ENCODE data around the gene PIBF1. TPM values are rescaled to one million over a fixed set of nuclear protein-coding genes. Genes with fewer than 3 reads are reported as not detected.
A peak's percentile ranks its signal among the peaks of the same experiment; 100 is the strongest.

The PIBF1 gene
- total and polyA plus RNA-seq, 2 of the 4 experiments (the other 2 are of a cell fraction), result 5.1 to 13.3 TPM

DNA sequence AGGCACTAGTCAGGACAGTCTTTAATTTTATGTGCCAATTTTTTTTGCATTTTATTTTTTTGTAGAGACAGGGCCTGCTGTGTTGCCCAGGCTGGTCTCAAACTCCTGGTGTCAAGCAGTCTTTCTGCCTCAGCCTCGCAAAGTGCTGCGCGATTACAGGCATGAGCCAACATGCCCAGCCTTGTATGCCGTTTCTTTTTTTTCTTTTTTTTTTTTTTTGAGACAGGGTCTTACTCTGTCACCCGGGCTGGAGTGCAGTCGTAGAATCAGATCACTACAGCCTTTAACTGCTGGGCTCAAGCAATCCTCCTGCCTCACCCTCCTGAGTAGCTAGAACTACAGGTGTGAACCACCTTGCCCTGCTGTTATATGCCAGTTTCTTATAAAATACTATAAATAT, 27.8 kb upstream of the PIBF1 start:
- no peaks in the 10 kb centered on the region for H3K4me1 ChIP-seq (ENCODE audit: control insufficient read depth, insufficient read depth, low read length)
- H3K4me2 ChIP-seq (ENCODE audit: low read depth, low read length), result no peak overlapping the region
- in situ Hi-C loops (cut with MboI; ENCODE audit: low sequenced_read_pairs), result no loop called here
- no peaks in the 10 kb centered on the region for H3K27me3 ChIP-seq (ENCODE audit: control insufficient read depth, insufficient read depth, low read length)
- H3K79me1 ChIP-seq (ENCODE audit: low read depth in 1 of 2, low read length in 2 of 2), result peaks cover 8 to 21% of the 10 kb centered on the region in 2 experiments; a peak in 3 of 4 replicates
- no peak overlapping the region for H3K4ac ChIP-seq (ENCODE audit: low read depth, low read length)
- H3K9me1 ChIP-seq (ENCODE audit: insufficient read depth, low read length), result no peaks in the 10 kb centered on the region
- H3K18ac ChIP-seq (ENCODE audit: low read depth, low read length), result no peak overlapping the region
- ATAC-seq (ENCODE audit: low read depth) (no peak), DNase-seq (no peak)
- no peak overlapping the region for H3K56ac ChIP-seq (ENCODE audit: extremely low read depth, insufficient read depth, low read length)
- no peak overlapping the region for H3K9ac ChIP-seq (ENCODE audit: low read depth, low read length)
- no peaks in the 10 kb centered on the region for H3K9me3 ChIP-seq (ENCODE audit: control insufficient read depth, insufficient read depth, low read length)
- dilution Hi-C loops (cut with HindIII; ENCODE audit: low sequenced_read_pairs, unreplicated experiment), result no loop called here
- ChIA-PET CTCF (no interaction called here), POLR2A (ENCODE audit: unreplicated experiment) (no interaction called here)
- peak overlapping the region; percentile 23; the same call in 1 of the 2 replicates for H3K27ac ChIP-seq (ENCODE audit: insufficient read depth, low read length)
- no peak overlapping the region for H2AFZ ChIP-seq (replicated peaks; ENCODE audit: low read length, poor library complexity)
- no peak overlapping the region for H2BK15ac ChIP-seq (ENCODE audit: low read depth, low read length)
- no TSS peak for BruUV-seq (replicated peaks)
- H4K8ac ChIP-seq (ENCODE audit: low read depth in 2 of 2, low read length in 2 of 2), result no peak overlapping the region
- H3K23ac ChIP-seq (ENCODE audit: low read depth, low read length), result no peak overlapping the region
- WGBS, 2 experiments (ENCODE audit: extremely low coverage in 2 of 2, insufficient read length in 1 of 2), result 100% methylated on average over 4 of the region's 6 CpGs; no CpG with 5 or more reads in 1 of the 2 experiments
- no peak overlapping the region for H3K14ac ChIP-seq (replicated peaks; ENCODE audit: low read depth, low read length)
- intact Hi-C loops (cut with micrococcal nuclease), result no loop called here
- TF ChIP-seq, protein P1, sequence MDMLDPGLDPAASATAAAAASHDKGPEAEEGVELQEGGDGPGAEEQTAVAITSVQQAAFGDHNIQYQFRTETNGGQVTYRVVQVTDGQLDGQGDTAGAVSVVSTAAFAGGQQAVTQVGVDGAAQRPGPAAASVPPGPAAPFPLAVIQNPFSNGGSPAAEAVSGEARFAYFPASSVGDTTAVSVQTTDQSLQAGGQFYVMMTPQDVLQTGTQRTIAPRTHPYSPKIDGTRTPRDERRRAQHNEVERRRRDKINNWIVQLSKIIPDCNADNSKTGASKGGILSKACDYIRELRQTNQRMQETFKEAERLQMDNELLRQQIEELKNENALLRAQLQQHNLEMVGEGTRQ (IDR thresholded peaks at IDR 0.05; ENCODE audit: low read depth, low read length), result no peak
- TF ChIP-seq MAZ (IDR thresholded peaks at IDR 0.05; ENCODE audit: borderline replicate concordance, low read depth, low read length), result no peak
- TF ChIP-seq MAFK (IDR thresholded peaks at IDR 0.05; ENCODE audit: low read depth, low read length), result no peak
- no peak for TF ChIP-seq BHLHE40 (IDR thresholded peaks at IDR 0.05; ENCODE audit: low read depth, low read length)
- no peak for TF ChIP-seq CEBPB (IDR thresholded peaks at IDR 0.05; ENCODE audit: low read depth, low read length)
- no peak for TF ChIP-seq POLR2A (IDR thresholded peaks at IDR 0.05; ENCODE audit: low read depth, low read length)
- TF ChIP-seq NFE2L2 (IDR thresholded peaks at IDR 0.05; ENCODE audit: low read depth, low read length), result no peak
- TF ChIP-seq, protein P2, sequence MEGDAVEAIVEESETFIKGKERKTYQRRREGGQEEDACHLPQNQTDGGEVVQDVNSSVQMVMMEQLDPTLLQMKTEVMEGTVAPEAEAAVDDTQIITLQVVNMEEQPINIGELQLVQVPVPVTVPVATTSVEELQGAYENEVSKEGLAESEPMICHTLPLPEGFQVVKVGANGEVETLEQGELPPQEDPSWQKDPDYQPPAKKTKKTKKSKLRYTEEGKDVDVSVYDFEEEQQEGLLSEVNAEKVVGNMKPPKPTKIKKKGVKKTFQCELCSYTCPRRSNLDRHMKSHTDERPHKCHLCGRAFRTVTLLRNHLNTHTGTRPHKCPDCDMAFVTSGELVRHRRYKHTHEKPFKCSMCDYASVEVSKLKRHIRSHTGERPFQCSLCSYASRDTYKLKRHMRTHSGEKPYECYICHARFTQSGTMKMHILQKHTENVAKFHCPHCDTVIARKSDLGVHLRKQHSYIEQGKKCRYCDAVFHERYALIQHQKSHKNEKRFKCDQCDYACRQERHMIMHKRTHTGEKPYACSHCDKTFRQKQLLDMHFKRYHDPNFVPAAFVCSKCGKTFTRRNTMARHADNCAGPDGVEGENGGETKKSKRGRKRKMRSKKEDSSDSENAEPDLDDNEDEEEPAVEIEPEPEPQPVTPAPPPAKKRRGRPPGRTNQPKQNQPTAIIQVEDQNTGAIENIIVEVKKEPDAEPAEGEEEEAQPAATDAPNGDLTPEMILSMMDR (conservative IDR thresholded peaks at IDR 0.05; ENCODE audit: low read depth, low read length), result no peak
- TF ChIP-seq RFX5 (IDR thresholded peaks at IDR 0.05; ENCODE audit: low read depth, low read length), result no peak
- no peak for TF ChIP-seq RAD21 (IDR thresholded peaks at IDR 0.05; ENCODE audit: low read length)
- TF ChIP-seq FOS (IDR thresholded peaks at IDR 0.05; ENCODE audit: low read depth, low read length), result no peak
- TF ChIP-seq, protein P3, sequence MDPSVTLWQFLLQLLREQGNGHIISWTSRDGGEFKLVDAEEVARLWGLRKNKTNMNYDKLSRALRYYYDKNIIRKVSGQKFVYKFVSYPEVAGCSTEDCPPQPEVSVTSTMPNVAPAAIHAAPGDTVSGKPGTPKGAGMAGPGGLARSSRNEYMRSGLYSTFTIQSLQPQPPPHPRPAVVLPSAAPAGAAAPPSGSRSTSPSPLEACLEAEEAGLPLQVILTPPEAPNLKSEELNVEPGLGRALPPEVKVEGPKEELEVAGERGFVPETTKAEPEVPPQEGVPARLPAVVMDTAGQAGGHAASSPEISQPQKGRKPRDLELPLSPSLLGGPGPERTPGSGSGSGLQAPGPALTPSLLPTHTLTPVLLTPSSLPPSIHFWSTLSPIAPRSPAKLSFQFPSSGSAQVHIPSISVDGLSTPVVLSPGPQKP (IDR thresholded peaks at IDR 0.05; ENCODE audit: borderline replicate concordance, low read depth, low read length), result no peak
- TF ChIP-seq SMC3 (IDR thresholded peaks at IDR 0.05; ENCODE audit: low read depth, low read length), result no peak
- H4K20me1 ChIP-seq (ENCODE audit: insufficient read depth, low read length), result no peaks in the 10 kb centered on the region
- H4K5ac ChIP-seq (ENCODE audit: low read depth, low read length), result no peak overlapping the region
- no peak overlapping the region for H4K91ac ChIP-seq (ENCODE audit: insufficient read depth, low read depth, low read length)
- no peak overlapping the region for H2AK9ac ChIP-seq (replicated peaks; ENCODE audit: low read depth, low read length, poor library complexity)
- no peak overlapping the region for H2BK120ac ChIP-seq (ENCODE audit: low read depth, low read length)
- H2BK20ac ChIP-seq (ENCODE audit: low read depth, low read length), result no peak overlapping the region
- peaks cover 31% of the 10 kb centered on the region for H3K36me3 ChIP-seq (ENCODE audit: control insufficient read depth, insufficient read depth, low read length)
- no peak overlapping the region for H3K4me3 ChIP-seq (ENCODE audit: insufficient read depth, low read depth, low read length)
- no peak overlapping the region for H2BK5ac ChIP-seq (ENCODE audit: low read depth, low read length, poor library complexity, severe bottlenecking)
- H2AK5ac ChIP-seq (ENCODE audit: low read depth, low read length), result no peak overlapping the region

All from IMR-90 (cell line).